ENCODE measurements around the gene SGPL1. TPM values are rescaled to one million over a fixed set of nuclear protein-coding genes. Genes with fewer than 3 reads are reported as not detected.
A peak's percentile ranks its signal among the peaks of the same experiment; 100 is the strongest.

SGPL1 gene
- total RNA-seq, 4 donors from 2014 or later = 58.0 to 120 (median 74.0) TPM

DNA sequence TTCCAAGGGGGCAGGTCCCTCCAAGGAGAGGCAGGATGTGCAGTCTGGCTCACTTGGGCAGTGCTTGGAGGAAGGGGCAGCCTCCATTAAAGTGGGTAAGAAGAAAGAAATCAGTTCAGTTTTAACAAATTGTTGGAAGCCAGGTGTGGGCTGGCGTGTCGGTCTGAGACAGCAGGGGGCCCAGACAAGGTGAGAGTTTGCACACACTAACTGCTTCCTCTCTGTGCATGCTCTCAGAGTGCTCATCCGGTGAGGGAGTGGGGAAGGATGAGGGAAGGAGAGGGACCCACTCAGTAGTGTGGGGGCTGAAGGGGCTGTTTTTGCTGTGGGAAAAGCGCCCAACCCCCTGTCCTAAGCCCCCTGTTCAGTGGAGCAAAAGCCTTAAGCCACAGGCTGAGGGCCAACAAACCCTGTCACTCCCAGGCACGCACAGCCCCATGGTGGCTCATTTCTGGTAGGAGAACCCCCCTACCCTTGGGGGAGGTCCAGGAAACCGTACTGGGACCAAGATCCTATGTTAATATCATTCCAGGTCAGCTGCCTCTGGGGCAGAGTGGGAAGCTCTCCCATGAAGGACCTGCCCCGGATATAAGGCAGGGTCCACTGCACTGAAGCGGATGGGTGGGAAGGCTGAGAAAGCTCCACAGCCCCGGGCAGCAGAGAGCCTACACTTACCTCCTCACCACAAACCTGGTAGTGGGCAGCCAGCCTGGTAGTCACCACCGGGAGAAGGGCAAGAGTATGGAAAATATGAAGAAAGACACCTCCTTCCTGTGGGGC lies 77.7 kb downstream of the SGPL1 start:
- peak in 1 of 2 donors; percentile 74 for DNase-seq (ENCODE audit: low spot score in 2 of 2)
- no peak overlapping the region for H3K4me3 ChIP-seq (ENCODE audit: low read depth, poor library complexity, severe bottlenecking)
- 89% methylated on average over 10 of the region's 10 CpGs for WGBS, 2 donors
- intact Hi-C loops (cut with DNase I; ENCODE audit: low total_unique reads) = no loop called here
- no peak for TF ChIP-seq CTCF (IDR thresholded peaks at IDR 0.05)
- no peak for TF ChIP-seq POLR2A (IDR thresholded peaks at IDR 0.05)

- intact Hi-C loops (cut with DNase I; ENCODE audit: low total_unique reads) = no loop called here
- no peak for DNase-seq (ENCODE audit: low spot score in 2 of 2)
- no peak overlapping the region for H3K4me3 ChIP-seq (ENCODE audit: low read depth, poor library complexity, severe bottlenecking)
- 58 to 90% methylated on average over 2 of the region's 2 CpGs for WGBS, 2 donors
- no peak for TF ChIP-seq CTCF (IDR thresholded peaks at IDR 0.05)
- TF ChIP-seq POLR2A (IDR thresholded peaks at IDR 0.05) = no peak
These were observed 78.7 kb downstream of the SGPL1 start for GRCh38 chr10:70894416-70894815.

DNA sequence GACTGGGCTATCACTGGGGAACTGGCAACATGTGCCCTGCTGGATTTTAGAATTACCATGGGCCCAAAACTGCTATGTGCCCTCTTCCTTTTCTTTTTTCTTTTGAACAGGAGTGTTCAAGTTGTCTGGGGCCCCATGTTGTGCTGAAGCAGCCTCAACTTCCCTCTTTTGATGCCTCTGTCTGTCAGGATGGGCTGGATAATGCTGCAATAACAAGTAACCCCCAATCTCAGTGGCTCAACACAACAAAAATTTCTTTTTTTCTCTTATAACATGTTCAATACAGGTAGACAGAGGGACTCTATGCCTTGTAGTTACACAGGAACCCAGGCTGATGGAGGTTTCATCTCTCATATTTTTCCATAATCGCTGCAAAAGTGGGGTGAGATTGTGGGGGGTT lies 80.8 kb downstream of the SGPL1 start:
- TF ChIP-seq POLR2A (IDR thresholded peaks at IDR 0.05) = no peak
- no peak for TF ChIP-seq CTCF (IDR thresholded peaks at IDR 0.05)
- intact Hi-C loops (cut with DNase I; ENCODE audit: low total_unique reads) = no loop called here
- DNase-seq (ENCODE audit: low spot score in 2 of 2) = no peak
- H3K4me3 ChIP-seq (ENCODE audit: low read depth, poor library complexity, severe bottlenecking) = no peak overlapping the region
- WGBS, 2 donors = 100% methylated on average over 1 of the region's 1 CpG

- intact Hi-C loops (cut with DNase I; ENCODE audit: low total_unique reads) = no loop called here
- H3K4me3 ChIP-seq (ENCODE audit: low read depth, poor library complexity, severe bottlenecking) = no peak overlapping the region
- DNase-seq (ENCODE audit: low spot score in 2 of 2) = no peak
- no peak for TF ChIP-seq CTCF (IDR thresholded peaks at IDR 0.05)
- no peak for TF ChIP-seq POLR2A (IDR thresholded peaks at IDR 0.05)
- 70 to 76% methylated on average over 3 of the region's 3 CpGs for WGBS, 2 donors
These were observed 82.9 kb downstream of the SGPL1 start for GRCh38 chr10:70898687-70899086.

DNA sequence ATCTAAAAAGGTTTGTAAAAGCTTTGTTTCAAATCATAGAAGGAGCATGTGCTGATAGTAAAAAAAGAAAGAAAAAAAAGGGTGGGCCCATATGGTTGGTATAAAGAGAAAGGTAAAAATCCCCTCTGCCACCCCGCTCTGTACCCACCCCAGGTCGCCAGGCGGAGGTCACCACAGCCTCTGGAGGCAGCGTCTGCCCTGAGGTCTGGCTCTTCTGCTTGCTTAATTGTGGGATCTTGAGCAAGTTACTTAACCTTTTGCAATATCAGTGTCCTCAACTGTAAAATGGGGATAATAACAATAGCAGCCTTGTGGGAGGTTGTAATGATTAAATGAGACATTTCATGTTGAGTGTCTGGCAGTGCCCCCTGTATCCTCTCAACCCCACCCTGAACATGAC lies 83.3 kb downstream of the SGPL1 start:
- TF ChIP-seq CTCF (IDR thresholded peaks at IDR 0.05) (no peak), POLR2A (IDR thresholded peaks at IDR 0.05) (no peak)
- H3K4me3 ChIP-seq (ENCODE audit: low read depth, poor library complexity, severe bottlenecking) = no peak overlapping the region
- WGBS, 2 donors = 80 to 84% methylated on average over 4 of the region's 4 CpGs
- intact Hi-C loops (cut with DNase I; ENCODE audit: low total_unique reads) = no loop called here
- DNase-seq (ENCODE audit: low spot score in 2 of 2) = no peak
